H1 (cell line): ENCODE data around the gene LTA. TPM values are rescaled to one million over a fixed set of nuclear protein-coding genes. Genes with fewer than 3 reads are reported as not detected.

Experiments
- CBX5 ChIP-seq: fragments of 300-800, 300-1000 bp; sonication (generic); IDR thresholded peaks from 2 replicates; pipeline ENCODE4 v1.7.1; 2016; ENCODE audit warnings: antibody characterized with exemption, low read length, low read depth
- CHD2 ChIP-seq: IDR thresholded peaks from 2 replicates; pipeline ENCODE4 v1.6.1; 2012; ENCODE audit warnings: low read length, improper control_type of control experiment
- POU5F1 ChIP-seq: IDR thresholded peaks from 2 replicates; pipeline ENCODE4 v1.6.1; 2011; ENCODE audit warnings: low read depth, mild to moderate bottlenecking, low read length, moderate library complexity
- RAD21 ChIP-seq, 2 experiments: IDR thresholded peaks in 1 of 2; conservative IDR thresholded peaks in 1 of 2; 2 replicates each; pipeline ENCODE4 v1.6.1; 2011; ENCODE audit warnings: low read depth in 2 of 2, low read length in 2 of 2, improper control_type of control experiment in 1 of 2, inconsistent platforms in 1 of 2, mild to moderate bottlenecking in 1 of 2, moderate library complexity in 1 of 2
- RNF2 ChIP-seq: fragments of 200-900, 300-1000 bp; sonication (generic); IDR thresholded peaks from 2 replicates; pipeline ENCODE4 v1.7.1; 2016; ENCODE audit warnings: borderline replicate concordance, low read depth, mild to moderate bottlenecking, antibody characterized with exemption, low read length; ENCODE audit not compliant: poor library complexity, severe bottlenecking; ENCODE audit errors: missing control alignments
- RXRA ChIP-seq: IDR thresholded peaks from 2 replicates; pipeline ENCODE4 v1.6.1; 2011; ENCODE audit warnings: low read depth, mild to moderate bottlenecking, low read length, moderate library complexity; ENCODE audit not compliant: insufficient read depth
- SIRT6 ChIP-seq: IDR thresholded peaks from one replicate; pipeline ENCODE4 v1.7.1; 2012; ENCODE audit warnings: low read length, inconsistent platforms
- polyA plus RNA-seq, 7 experiments: library from polyadenylated mRNA; depleted of rRNA in 3 of 7; stranded (reverse) in 5 of 7; unstranded in 2 of 7; fragments of >200 nt in 5 of 7; fragments of 200-250 nt in 2 of 7; gene quantifications; 1 replicate in 5 of 7; 2 replicates in 1 of 7; 4 replicates in 1 of 7; pipeline versions ENCODE4 v1.2.1 to v1.2.3, GENCODE V29; 2011 to 2013; ENCODE audit warnings: missing spikeins in 2 of 7, mixed read lengths in 2 of 7
- total RNA-seq: library from RNA; stranded (reverse); fragmentation: NEBNext Ultra II Directional; extraction: Animal tissue kit (Norgen Biotek cat#: 25700); gene quantifications from 2 replicates; pipeline ENCODE4 v1.2.1, GENCODE V29; 2021

LTA gene
- total and polyA plus RNA-seq, 2 of the 8 experiments (the other 6 are each of a cell fraction or from before 2014, with no cell fraction given) = not detected

DNA sequence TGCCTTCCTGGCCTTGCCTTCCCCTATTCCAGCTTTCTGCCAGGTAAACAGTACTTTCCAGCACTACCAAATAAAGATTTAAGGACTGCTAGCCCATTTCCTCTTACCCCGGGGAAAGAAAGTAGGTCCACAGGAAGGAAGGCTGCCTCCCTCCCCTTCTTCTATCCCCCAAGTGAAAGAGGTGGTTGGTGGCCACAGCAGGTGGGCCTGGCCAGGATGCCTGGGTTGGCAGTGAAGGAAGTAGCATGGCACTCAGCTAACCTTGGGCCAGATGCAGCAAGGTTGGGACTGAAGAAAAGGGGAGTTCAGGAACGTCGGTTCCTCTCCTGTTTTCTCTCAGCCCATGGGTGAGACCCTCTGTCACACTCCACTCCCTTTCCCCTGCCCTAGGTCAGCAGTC is 15.8 kb upstream of the LTA start (continued):
- TF ChIP-seq RXRA (no peak), CBX5 (no peak), CHD2 (no peak), POU5F1 (no peak), SIRT6 (no peak), RNF2 (no peak), RAD21 (IDR thresholded peaks at IDR 0.05 in 1 of 2, conservative IDR thresholded peaks at IDR 0.05 in 1 of 2; ENCODE audit: low read depth in 2 of 2, low read length in 2 of 2) (no peak)
